K562 (cell line): ENCODE data around the gene WFDC6. TPM values are rescaled to one million over a fixed set of nuclear protein-coding genes. Genes with fewer than 3 reads are reported as not detected.

Experiments
- ATAC-seq: fragments of 200-7000 bp; cut with Tn5 transposase; 3 replicates; pipeline ENCODE4 v1.9.1; 2020; ENCODE audit warnings: moderate library complexity
- BruUV-seq: library from RNA; stranded (reverse); fragments of 400-500 nt; replicated peaks from 2 replicates; lab custom pipeline; 2021; lab: Mats Ljungman, UMichigan
- CTCF ChIA-PET: fragments of 300-600 bp; formaldehyde crosslinking; extraction: SDS; loops from one replicate; lab custom pipeline; 2021; ENCODE audit warnings: low intra/inter-chr PET ratio; lab: Yijun Ruan, JAX
- POLR2A ChIA-PET: fragments of 300-600, 350-650 bp; sonication (Branson Sonifier 250); formaldehyde crosslinking; extraction: SDS; loops from one replicate; lab custom pipeline; 2021; ENCODE audit warnings: antibody characterized with exemption, inconsistent platforms; lab: Yijun Ruan, JAX
- DNase-seq, 4 experiments: peaks; one replicate each; pipeline versions ENCODE4 v3.0.0 to v3.0.0-alpha.2; 2011 to 2018; ENCODE audit warnings: low spot score in 3 of 4, mixed read lengths in 3 of 4; ENCODE audit errors: extremely low read depth in 1 of 4
- FAIRE-seq: peaks from 2 replicates; lab custom pipeline; 2011; peaks lifted over from hg19 to GRCh38; lab: Jason Lieb, UNC
- H2AFZ ChIP-seq: 2 replicates; pipeline ENCODE4 v1.6.0; 2011; ENCODE audit warnings: low read depth, low read length, control low read depth, inconsistent platforms
- H3K27ac ChIP-seq: fragments of 200-600 bp; 3 replicates; pipeline ENCODE4 v1.8.0; 2011; ENCODE audit warnings: low read depth, mild to moderate bottlenecking, control low read depth, inconsistent platforms, low read length, moderate library complexity, mixed read lengths; ENCODE audit errors: extremely low read depth
- H3K27me3 ChIP-seq, 2 experiments: fragments of 300-600 bp in 1 of 2; 2 replicates in 1 of 2; 3 replicates in 1 of 2; pipeline versions ENCODE4 v1.6.0 to v1.8.0; 2011; ENCODE audit warnings: inconsistent platforms in 2 of 2, low read length in 2 of 2, mild to moderate bottlenecking in 1 of 2, mixed read lengths in 1 of 2, moderate library complexity in 1 of 2; ENCODE audit not compliant: control insufficient read depth in 2 of 2, insufficient read depth in 2 of 2
- H3K36me3 ChIP-seq: fragments of 300-600 bp; 3 replicates; pipeline ENCODE4 v1.8.0; 2011; ENCODE audit warnings: mild to moderate bottlenecking, low read length, inconsistent platforms; ENCODE audit not compliant: control insufficient read depth, insufficient read depth
- H3K4me1 ChIP-seq, 2 experiments: fragments of 200-600 bp in 1 of 2; replicated peaks in 1 of 2; 2 replicates in 1 of 2; 3 replicates in 1 of 2; pipeline versions ENCODE4 v1.5.1 to v1.8.0; 2011; ENCODE audit warnings: inconsistent platforms in 2 of 2, low read length in 2 of 2, mild to moderate bottlenecking in 1 of 2, mixed read lengths in 1 of 2, moderate library complexity in 1 of 2; ENCODE audit not compliant: control insufficient read depth in 2 of 2, insufficient read depth in 2 of 2
- H3K4me2 ChIP-seq: 2 replicates; pipeline ENCODE4 v1.6.1; 2011; ENCODE audit warnings: low read length, control low read depth, inconsistent platforms, mixed read lengths; ENCODE audit not compliant: insufficient read depth
- H3K4me3 ChIP-seq: fragments of 200-600 bp; sonication (generic), shearing (Covaris generic); 2 replicates; pipeline ENCODE4 v1.5.1; 2016; ENCODE audit warnings: control low read depth, inconsistent platforms
- H3K79me2 ChIP-seq: fragments of 200-600 bp; 3 replicates; pipeline ENCODE4 v1.8.0; 2011; ENCODE audit warnings: low read length, inconsistent platforms; ENCODE audit not compliant: control insufficient read depth, insufficient read depth
- H3K9ac ChIP-seq, 2 experiments: 2 replicates each; pipeline versions ENCODE4 v1.6.0 to v1.6.1; 2011; ENCODE audit warnings: low read depth in 2 of 2, low read length in 2 of 2, control low read depth in 1 of 2, inconsistent platforms in 1 of 2, mild to moderate bottlenecking in 1 of 2, mixed read lengths in 1 of 2; ENCODE audit not compliant: insufficient read depth in 1 of 2
- H3K9me1 ChIP-seq: one replicate; pipeline ENCODE4 v1.6.0; 2011; ENCODE audit warnings: inconsistent platforms, mild to moderate bottlenecking, low read length, moderate library complexity; ENCODE audit not compliant: control insufficient read depth, insufficient read depth
- H3K9me3 ChIP-seq: replicated peaks from 2 replicates; pipeline ENCODE4 v1.5.1; 2011; ENCODE audit warnings: low read depth, low read length, inconsistent platforms; ENCODE audit not compliant: control insufficient read depth, insufficient read depth
- H4K20me1 ChIP-seq: replicated peaks from 2 replicates; pipeline ENCODE4 v1.6.1; 2011; ENCODE audit warnings: low read length, inconsistent platforms, mixed read lengths; ENCODE audit not compliant: control insufficient read depth, insufficient read depth
- CBX5 ChIP-seq: IDR thresholded peaks from 2 replicates; pipeline ENCODE4 v1.6.1; 2014; ENCODE audit warnings: low read depth, borderline replicate concordance
- CCNT2 ChIP-seq: IDR thresholded peaks from 2 replicates; pipeline ENCODE4 v1.6.1; 2011; ENCODE audit warnings: borderline replicate concordance, low read depth, mild to moderate bottlenecking, moderate library complexity, mixed read lengths, low read length; ENCODE audit not compliant: insufficient read length; ENCODE audit errors: extremely low read depth
- ILK ChIP-seq: fragments of 450-650 bp; IDR thresholded peaks from 2 replicates; pipeline ENCODE4 v1.6.1; 2016; ENCODE audit warnings: missing genetic modification characterization, low read depth, mild to moderate bottlenecking, missing compliant biosample characterization, moderate library complexity, borderline replicate concordance
- POLR2H ChIP-seq: IDR thresholded peaks from 2 replicates; pipeline ENCODE4 v1.6.1; 2016; ENCODE audit warnings: missing genetic modification characterization, low read depth, mild to moderate bottlenecking, control low read depth, missing compliant biosample characterization, moderate library complexity
- WGBS: fragments of 100-300 bp; shearing (Covaris generic); methylation state at CpG from one replicate; pipeline ENCODE4 v1.1.6; 2016; ENCODE audit warnings: low coverage, mixed read lengths; ENCODE audit not compliant: insufficient coverage; ENCODE audit errors: missing lambda C conversion rate; 5-methylcytosine and 5-hydroxymethylcytosine counted together
- in situ Hi-C: fragments of 300-500 bp; cut with MboI; formaldehyde crosslinking; loops from 4 replicates; pipeline ENCODE4 v1.15.0; 2018; ENCODE audit warnings: inconsistent platforms, mixed read lengths
- intact Hi-C: fragments of 100-400 bp; cut with micrococcal nuclease; formaldehyde crosslinking; loops from 2 replicates; pipeline ENCODE4 v1.14.2; 2022
- polyA plus RNA-seq, 8 experiments: library from polyadenylated mRNA; depleted of rRNA in 4 of 8; stranded (reverse) in 5 of 8; unstranded in 3 of 8; fragments of >200 nt; fragmentation: Nextera tagmentation in 2 of 8; fragmentation: Illumina TruSeq in 1 of 8; extraction: Ambion mirVana in 2 of 8; extraction: Trizol in 1 of 8; gene quantifications; 2 replicates each; pipeline versions ENCODE4 v1.2.1 to v1.2.3, GENCODE V29; 2011 to 2014; ENCODE audit warnings: inconsistent platforms in 1 of 8, missing spikeins in 1 of 8
- total RNA-seq, 7 experiments: library from RNA; depleted of rRNA in 6 of 7; stranded (reverse); fragments of >200 nt in 6 of 7; fragmentation: Illumina TruSeq in 2 of 7; extraction: Trizol in 2 of 7; gene quantifications; 2 replicates each; pipeline versions ENCODE4 v1.2.1 to v1.2.3, GENCODE V29; 2011 to 2021; ENCODE audit warnings: low replicate concordance in 1 of 7
- TF ChIP-seq, protein P1 (sequence below), 3 experiments: fragments of 200-800 bp in 1 of 3; fragments of 250-450 bp in 1 of 3; fragments of 450-650 bp in 1 of 3; sonication (Bioruptor Pico) in 1 of 3; sonication (Bioruptor generic) in 1 of 3; formaldehyde crosslinking in 1 of 3; IDR thresholded peaks; 2 replicates each; pipeline versions ENCODE4 v1.6.1 to v1.8.0; 2016 to 2022; ENCODE audit warnings: mild to moderate bottlenecking in 2 of 3, missing genetic modification characterization in 2 of 3, missing compliant biosample characterization in 1 of 3, moderate library complexity in 1 of 3
- TF ChIP-seq, protein P2 (sequence below), 2 experiments: fragments of 450-650 bp; formaldehyde crosslinking in 1 of 2; IDR thresholded peaks; 2 replicates each; pipeline versions ENCODE4 v1.4.0 to v1.6.1; 2014 to 2020; ENCODE audit warnings: mild to moderate bottlenecking in 2 of 2, borderline replicate concordance in 1 of 2, low read depth in 1 of 2

Gene WFDC6
- total and polyA plus RNA-seq, 9 of the 15 experiments (the other 6 are each of a cell fraction or from before 2014, with no cell fraction given): not detected

DNA sequence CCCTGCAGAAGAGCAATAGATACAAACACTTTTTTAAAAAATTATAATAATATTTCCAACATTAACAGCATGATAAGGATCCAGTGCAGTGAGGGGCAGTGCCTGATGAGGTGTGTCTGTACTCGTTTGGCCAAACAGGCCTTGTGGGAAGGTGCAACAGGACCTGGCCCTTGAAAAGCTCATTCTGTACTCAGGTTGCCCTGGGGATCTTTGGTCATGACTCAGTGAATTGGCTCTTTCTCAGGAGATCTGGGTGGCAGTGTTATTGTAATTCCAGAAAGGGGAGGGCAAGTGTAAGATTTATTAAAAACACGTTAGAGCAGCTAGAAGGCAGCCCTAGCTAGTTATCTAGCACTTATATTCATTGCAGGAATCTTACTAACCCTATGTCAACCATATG lies 21.0 kb downstream of the WFDC6 start (continued):
- TF ChIP-seq CBX5: no peak
- no peak for TF ChIP-seq ILK (tag)
- no peak for TF ChIP-seq CCNT2
- no peak for TF ChIP-seq POLR2H
- TF ChIP-seq, protein P1, sequence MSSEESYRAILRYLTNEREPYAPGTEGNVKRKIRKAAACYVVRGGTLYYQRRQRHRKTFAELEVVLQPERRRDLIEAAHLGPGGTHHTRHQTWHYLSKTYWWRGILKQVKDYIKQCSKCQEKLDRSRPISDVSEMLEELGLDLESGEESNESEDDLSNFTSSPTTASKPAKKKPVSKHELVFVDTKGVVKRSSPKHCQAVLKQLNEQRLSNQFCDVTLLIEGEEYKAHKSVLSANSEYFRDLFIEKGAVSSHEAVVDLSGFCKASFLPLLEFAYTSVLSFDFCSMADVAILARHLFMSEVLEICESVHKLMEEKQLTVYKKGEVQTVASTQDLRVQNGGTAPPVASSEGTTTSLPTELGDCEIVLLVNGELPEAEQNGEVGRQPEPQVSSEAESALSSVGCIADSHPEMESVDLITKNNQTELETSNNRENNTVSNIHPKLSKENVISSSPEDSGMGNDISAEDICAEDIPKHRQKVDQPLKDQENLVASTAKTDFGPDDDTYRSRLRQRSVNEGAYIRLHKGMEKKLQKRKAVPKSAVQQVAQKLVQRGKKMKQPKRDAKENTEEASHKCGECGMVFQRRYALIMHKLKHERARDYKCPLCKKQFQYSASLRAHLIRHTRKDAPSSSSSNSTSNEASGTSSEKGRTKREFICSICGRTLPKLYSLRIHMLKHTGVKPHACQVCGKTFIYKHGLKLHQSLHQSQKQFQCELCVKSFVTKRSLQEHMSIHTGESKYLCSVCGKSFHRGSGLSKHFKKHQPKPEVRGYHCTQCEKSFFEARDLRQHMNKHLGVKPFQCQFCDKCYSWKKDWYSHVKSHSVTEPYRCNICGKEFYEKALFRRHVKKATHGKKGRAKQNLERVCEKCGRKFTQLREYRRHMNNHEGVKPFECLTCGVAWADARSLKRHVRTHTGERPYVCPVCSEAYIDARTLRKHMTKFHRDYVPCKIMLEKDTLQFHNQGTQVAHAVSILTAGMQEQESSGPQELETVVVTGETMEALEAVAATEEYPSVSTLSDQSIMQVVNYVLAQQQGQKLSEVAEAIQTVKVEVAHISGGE (CRISPR knock-in tag; IDR thresholded peaks at IDR 0.05): no peak

DNA sequence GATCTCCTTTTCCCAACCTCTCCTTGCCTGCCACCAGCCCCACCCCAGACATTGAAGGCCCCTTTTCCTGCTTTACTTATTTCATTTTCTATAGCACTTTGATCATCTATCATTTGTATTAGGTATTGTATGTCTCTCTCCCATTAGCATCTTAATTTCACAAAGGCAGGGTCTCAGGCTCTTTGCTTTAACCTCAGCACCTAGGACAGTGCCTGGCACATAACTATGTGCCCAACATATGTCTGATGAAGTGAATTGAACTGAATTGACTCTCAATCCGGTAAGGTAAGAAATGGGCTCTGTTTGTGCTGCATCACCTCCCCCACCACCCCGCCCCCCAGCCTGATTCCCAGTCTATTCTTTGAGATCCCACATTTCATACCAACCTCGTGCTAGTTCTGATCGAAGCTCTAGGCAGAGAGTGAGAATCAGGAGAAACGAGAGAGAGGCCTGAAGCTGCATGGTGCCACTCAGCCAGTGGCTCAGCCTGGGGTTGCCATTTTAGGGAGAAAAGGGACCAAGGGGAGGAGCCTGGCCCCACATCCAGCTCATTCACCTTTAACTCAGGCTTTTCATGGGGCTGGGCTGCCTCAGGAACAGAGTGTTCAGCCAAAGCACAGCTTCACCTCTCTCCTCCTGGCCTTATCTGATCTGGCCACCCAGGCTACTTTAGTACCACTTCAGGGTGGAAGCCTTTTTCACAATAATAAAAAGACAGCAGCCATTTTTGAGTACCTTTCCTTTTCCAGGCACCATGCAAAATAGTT lies 24.0 kb downstream of the WFDC6 start, which contains the start of gene SPINT3:
SPINT3 (minus strand) TSS at position 476 of the 767 bp plus-strand sequence; CDS start at position 462, 14 bp downstream.
- no TSS peak for BruUV-seq
- in situ Hi-C loops (no loop called here), intact Hi-C loops (no loop called here)
- no peaks in the 10 kb centered on the region for H3K9me3 ChIP-seq
- H3K9ac ChIP-seq: no peak within 1 kb of the TSS
- no peaks in the 10 kb centered on the region for H3K4me1 ChIP-seq
- no peak for ATAC-seq
- POLR2A ChIA-PET: interaction anchor here (1.5 kb wide), 1 partner anchor 9 kb away, joined by 5 read pairs; no protein-coding TSS in a partner anchor
- no peaks in the 10 kb centered on the region for H4K20me1 ChIP-seq
- H3K79me2 ChIP-seq: no peaks in the 10 kb centered on the region
- WGBS: 7% methylated on average over 5 of the region's 5 CpGs
- no peak within 1 kb of the TSS for H2AFZ ChIP-seq
- H3K27ac ChIP-seq: no peak within 1 kb of the TSS
- H3K4me3 ChIP-seq: no peak within 1 kb of the TSS
- no peaks in the 10 kb centered on the region for H3K36me3 ChIP-seq
- no peak for FAIRE-seq
- CTCF ChIA-PET: no interaction called here
- DNase-seq: no peak
- no peaks in the 10 kb centered on the region for H3K9me1 ChIP-seq
- H3K27me3 ChIP-seq: peaks cover 0 to 3% of the 10 kb centered on the region in 2 experiments; a peak in 1 of 5 replicates
- H3K4me2 ChIP-seq: no peak within 1 kb of the TSS
- TF ChIP-seq, protein P2, sequence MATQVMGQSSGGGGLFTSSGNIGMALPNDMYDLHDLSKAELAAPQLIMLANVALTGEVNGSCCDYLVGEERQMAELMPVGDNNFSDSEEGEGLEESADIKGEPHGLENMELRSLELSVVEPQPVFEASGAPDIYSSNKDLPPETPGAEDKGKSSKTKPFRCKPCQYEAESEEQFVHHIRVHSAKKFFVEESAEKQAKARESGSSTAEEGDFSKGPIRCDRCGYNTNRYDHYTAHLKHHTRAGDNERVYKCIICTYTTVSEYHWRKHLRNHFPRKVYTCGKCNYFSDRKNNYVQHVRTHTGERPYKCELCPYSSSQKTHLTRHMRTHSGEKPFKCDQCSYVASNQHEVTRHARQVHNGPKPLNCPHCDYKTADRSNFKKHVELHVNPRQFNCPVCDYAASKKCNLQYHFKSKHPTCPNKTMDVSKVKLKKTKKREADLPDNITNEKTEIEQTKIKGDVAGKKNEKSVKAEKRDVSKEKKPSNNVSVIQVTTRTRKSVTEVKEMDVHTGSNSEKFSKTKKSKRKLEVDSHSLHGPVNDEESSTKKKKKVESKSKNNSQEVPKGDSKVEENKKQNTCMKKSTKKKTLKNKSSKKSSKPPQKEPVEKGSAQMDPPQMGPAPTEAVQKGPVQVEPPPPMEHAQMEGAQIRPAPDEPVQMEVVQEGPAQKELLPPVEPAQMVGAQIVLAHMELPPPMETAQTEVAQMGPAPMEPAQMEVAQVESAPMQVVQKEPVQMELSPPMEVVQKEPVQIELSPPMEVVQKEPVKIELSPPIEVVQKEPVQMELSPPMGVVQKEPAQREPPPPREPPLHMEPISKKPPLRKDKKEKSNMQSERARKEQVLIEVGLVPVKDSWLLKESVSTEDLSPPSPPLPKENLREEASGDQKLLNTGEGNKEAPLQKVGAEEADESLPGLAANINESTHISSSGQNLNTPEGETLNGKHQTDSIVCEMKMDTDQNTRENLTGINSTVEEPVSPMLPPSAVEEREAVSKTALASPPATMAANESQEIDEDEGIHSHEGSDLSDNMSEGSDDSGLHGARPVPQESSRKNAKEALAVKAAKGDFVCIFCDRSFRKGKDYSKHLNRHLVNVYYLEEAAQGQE (IDR thresholded peaks at IDR 0.05; ENCODE audit: borderline replicate concordance): peak; percentile 39
- TF ChIP-seq, protein P2 (CRISPR knock-in tag; IDR thresholded peaks at IDR 0.05; ENCODE audit: low read depth): no peak
